ENCODE measurements around the gene MAST4.
A peak's percentile ranks its signal among the peaks of the same experiment; 100 is the strongest.

The MAST4 gene

GRCh38 chr5:66595756-66596635, at the start of gene MAST4:
MAST4 (plus strand) TSS chr5:66596393; CDS start chr5:66596656, 263 bp downstream.
- Histone ChIP-seq H3K4me1 (ENCODE audit: control insufficient read depth, insufficient read depth, low read length) (no peaks in the 10 kb centered on the region; the same call in 1 of the 2 replicates), H3K9me3 (ENCODE audit: control insufficient read depth, insufficient read depth, low read depth, low read length) (no peaks in the 10 kb centered on the region), H3K36me3 (ENCODE audit: control insufficient read depth in 2 of 2, insufficient read depth in 1 of 2, low read length in 2 of 2) (no peaks in the 10 kb centered on the region), H3K4me3 (ENCODE audit: low read depth, low read length) (peak within 1 kb of the TSS; percentile 76), H3K27ac (ENCODE audit: extremely low read depth, low read depth, low read length) (peak within 1 kb of the TSS; percentile 76)
- POLR2A ChIA-PET = no interaction called here
- CTCF ChIA-PET = interaction anchor here (0.9 kb wide), 1 partner anchor 290 kb away, joined by 3 read pairs; no protein-coding TSS in a partner anchor
- no peak for TF ChIP-seq ZNF404 (tag by site-specific recombination; IDR thresholded peaks at IDR 0.05)
- TF ChIP-seq ZNF596 (tag by site-specific recombination; IDR thresholded peaks at IDR 0.05) = 0 out of 2 replicates have a peak, but pooled peaks have one; percentile 15
- TF ChIP-seq ZNF791 (tag by site-specific recombination; IDR thresholded peaks at IDR 0.05) = no peak
- TF ChIP-seq ZBTB48 (tag by site-specific recombination; IDR thresholded peaks at IDR 0.05) = peak; percentile 40; the same call in 1 of the 2 replicates
- TF ChIP-seq, protein P1, sequence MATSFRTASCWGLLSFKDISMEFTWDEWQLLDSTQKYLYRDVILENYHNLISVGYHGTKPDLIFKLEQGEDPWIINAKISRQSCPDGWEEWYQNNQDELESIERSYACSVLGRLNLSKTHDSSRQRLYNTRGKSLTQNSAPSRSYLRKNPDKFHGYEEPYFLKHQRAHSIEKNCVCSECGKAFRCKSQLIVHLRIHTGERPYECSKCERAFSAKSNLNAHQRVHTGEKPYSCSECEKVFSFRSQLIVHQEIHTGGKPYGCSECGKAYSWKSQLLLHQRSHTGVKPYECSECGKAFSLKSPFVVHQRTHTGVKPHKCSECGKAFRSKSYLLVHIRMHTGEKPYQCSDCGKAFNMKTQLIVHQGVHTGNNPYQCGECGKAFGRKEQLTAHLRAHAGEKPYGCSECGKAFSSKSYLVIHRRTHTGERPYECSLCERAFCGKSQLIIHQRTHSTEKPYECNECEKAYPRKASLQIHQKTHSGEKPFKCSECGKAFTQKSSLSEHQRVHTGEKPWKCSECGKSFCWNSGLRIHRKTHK (tag by site-specific recombination; IDR thresholded peaks at IDR 0.05) = no peak
- TF ChIP-seq KLF1 (tag by site-specific recombination; IDR thresholded peaks at IDR 0.05) = peak; percentile 56
- TF ChIP-seq ZNF555 (tag by site-specific recombination; conservative IDR thresholded peaks at IDR 0.05) = no peak
- TF ChIP-seq EGR2 (tag by site-specific recombination; IDR thresholded peaks at IDR 0.05; ENCODE audit: low read depth) = peak; percentile 72
- TF ChIP-seq ZNF223 (tag by site-specific recombination; IDR thresholded peaks at IDR 0.05) = no peak
- 0 out of 2 replicates have a peak, but pooled peaks have one; percentile 9 for TF ChIP-seq ZNF239 (tag by site-specific recombination; IDR thresholded peaks at IDR 0.05)
- TF ChIP-seq ZNF394 (tag by site-specific recombination; IDR thresholded peaks at IDR 0.05; ENCODE audit: borderline replicate concordance) = peak; percentile 67
- TF ChIP-seq, protein P2, sequence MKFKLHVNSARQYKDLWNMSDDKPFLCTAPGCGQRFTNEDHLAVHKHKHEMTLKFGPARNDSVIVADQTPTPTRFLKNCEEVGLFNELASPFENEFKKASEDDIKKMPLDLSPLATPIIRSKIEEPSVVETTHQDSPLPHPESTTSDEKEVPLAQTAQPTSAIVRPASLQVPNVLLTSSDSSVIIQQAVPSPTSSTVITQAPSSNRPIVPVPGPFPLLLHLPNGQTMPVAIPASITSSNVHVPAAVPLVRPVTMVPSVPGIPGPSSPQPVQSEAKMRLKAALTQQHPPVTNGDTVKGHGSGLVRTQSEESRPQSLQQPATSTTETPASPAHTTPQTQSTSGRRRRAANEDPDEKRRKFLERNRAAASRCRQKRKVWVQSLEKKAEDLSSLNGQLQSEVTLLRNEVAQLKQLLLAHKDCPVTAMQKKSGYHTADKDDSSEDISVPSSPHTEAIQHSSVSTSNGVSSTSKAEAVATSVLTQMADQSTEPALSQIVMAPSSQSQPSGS (tag by site-specific recombination; IDR thresholded peaks at IDR 0.05; ENCODE audit: low read depth) = no peak
- peak; percentile 93; the same call in 1 of the 2 replicates for TF ChIP-seq ZNF2 (tag by site-specific recombination; IDR thresholded peaks at IDR 0.05)
- peak; percentile 59; the same call in 1 of the 2 replicates for TF ChIP-seq ZNF324 (tag by site-specific recombination; IDR thresholded peaks at IDR 0.05)
- TF ChIP-seq SP7 (tag by site-specific recombination; IDR thresholded peaks at IDR 0.05) = peak; percentile 62; the same call in 1 of the 2 replicates
- TF ChIP-seq, protein P3, sequence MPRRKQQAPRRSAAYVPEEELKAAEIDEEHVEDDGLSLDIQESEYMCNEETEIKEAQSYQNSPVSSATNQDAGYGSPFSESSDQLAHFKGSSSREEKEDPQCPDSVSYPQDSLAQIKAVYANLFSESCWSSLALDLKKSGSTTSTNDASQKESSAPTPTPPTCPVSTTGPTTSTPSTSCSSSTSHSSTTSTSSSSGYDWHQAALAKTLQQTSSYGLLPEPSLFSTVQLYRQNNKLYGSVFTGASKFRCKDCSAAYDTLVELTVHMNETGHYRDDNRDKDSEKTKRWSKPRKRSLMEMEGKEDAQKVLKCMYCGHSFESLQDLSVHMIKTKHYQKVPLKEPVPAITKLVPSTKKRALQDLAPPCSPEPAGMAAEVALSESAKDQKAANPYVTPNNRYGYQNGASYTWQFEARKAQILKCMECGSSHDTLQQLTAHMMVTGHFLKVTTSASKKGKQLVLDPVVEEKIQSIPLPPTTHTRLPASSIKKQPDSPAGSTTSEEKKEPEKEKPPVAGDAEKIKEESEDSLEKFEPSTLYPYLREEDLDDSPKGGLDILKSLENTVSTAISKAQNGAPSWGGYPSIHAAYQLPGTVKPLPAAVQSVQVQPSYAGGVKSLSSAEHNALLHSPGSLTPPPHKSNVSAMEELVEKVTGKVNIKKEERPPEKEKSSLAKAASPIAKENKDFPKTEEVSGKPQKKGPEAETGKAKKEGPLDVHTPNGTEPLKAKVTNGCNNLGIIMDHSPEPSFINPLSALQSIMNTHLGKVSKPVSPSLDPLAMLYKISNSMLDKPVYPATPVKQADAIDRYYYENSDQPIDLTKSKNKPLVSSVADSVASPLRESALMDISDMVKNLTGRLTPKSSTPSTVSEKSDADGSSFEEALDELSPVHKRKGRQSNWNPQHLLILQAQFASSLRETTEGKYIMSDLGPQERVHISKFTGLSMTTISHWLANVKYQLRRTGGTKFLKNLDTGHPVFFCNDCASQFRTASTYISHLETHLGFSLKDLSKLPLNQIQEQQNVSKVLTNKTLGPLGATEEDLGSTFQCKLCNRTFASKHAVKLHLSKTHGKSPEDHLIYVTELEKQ (tag by site-specific recombination; IDR thresholded peaks at IDR 0.05; ENCODE audit: borderline replicate concordance) = no peak; the same call in 1 of the 2 replicates
- TF ChIP-seq, protein P4, sequence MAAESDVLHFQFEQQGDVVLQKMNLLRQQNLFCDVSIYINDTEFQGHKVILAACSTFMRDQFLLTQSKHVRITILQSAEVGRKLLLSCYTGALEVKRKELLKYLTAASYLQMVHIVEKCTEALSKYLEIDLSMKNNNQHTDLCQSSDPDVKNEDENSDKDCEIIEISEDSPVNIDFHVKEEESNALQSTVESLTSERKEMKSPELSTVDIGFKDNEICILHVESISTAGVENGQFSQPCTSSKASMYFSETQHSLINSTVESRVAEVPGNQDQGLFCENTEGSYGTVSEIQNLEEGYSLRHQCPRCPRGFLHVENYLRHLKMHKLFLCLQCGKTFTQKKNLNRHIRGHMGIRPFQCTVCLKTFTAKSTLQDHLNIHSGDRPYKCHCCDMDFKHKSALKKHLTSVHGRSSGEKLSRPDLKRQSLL (tag by site-specific recombination; IDR thresholded peaks at IDR 0.05) = peak; percentile 76
- TF ChIP-seq ZBTB20 (tag by site-specific recombination; IDR thresholded peaks at IDR 0.05) = peak; percentile 90
- no peak; the same call in 1 of the 2 replicates for TF ChIP-seq ZXDB (tag by site-specific recombination; IDR thresholded peaks at IDR 0.05)
- TF ChIP-seq, protein P5, sequence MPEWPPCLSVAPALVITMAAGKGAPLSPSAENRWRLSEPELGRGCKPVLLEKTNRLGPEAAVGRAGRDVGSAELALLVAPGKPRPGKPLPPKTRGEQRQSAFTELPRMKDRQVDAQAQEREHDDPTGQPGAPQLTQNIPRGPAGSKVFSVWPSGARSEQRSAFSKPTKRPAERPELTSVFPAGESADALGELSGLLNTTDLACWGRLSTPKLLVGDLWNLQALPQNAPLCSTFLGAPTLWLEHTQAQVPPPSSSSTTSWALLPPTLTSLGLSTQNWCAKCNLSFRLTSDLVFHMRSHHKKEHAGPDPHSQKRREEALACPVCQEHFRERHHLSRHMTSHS (tag by site-specific recombination; IDR thresholded peaks at IDR 0.05) = no peak
- TF ChIP-seq, protein P6, sequence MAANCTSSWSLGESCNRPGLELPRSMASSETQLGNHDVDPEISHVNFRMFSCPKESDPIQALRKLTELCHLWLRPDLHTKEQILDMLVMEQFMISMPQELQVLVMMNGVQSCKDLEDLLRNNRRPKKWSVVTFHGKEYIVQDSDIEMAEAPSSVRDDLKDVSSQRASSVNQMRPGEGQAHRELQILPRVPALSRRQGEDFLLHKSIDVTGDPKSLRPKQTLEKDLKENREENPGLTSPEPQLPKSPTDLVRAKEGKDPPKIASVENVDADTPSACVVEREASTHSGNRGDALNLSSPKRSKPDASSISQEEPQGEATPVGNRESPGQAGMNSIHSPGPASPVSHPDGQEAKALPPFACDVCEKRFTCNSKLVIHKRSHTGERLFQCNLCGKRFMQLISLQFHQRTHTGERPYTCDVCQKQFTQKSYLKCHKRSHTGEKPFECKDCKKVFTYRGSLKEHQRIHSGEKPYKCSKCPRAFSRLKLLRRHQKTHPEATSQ (tag by site-specific recombination; IDR thresholded peaks at IDR 0.05) = 0 out of 2 replicates have a peak, but pooled peaks have one; percentile 53
- TF ChIP-seq AEBP2 (tag by site-specific recombination; IDR thresholded peaks at IDR 0.05; ENCODE audit: borderline replicate concordance) = no peak
- TF ChIP-seq ZNF707 (tag by site-specific recombination; IDR thresholded peaks at IDR 0.05) = no peak
- TF ChIP-seq ZNF248 (tag by site-specific recombination; IDR thresholded peaks at IDR 0.05) = no peak
- TF ChIP-seq GLI2 (tag by site-specific recombination; IDR thresholded peaks at IDR 0.05; ENCODE audit: borderline replicate concordance, low read depth) = no peak
